DMS 273 (cell line): ENCODE results near the gene FEM1B.
"Not testable (repeated sequence)": the region's sequence is repeated elsewhere in the genome, so short reads cannot be mapped to it uniquely, and the experiment has no call there.

Experiments used
- DNase-seq: peaks from one replicate; lab custom pipeline; 2025; ENCODE audit not compliant: unreplicated experiment; lab: John Stamatoyannopoulos, UW

FEM1B gene

GRCh38 chr15:68277603-68278344 lies at the start of gene FEM1B:
Gene FEM1B (plus strand): TSS chr15:68277745. CDS start chr15:68278418, 673 bp downstream.
- peak; percentile 94 for DNase-seq

DNA sequence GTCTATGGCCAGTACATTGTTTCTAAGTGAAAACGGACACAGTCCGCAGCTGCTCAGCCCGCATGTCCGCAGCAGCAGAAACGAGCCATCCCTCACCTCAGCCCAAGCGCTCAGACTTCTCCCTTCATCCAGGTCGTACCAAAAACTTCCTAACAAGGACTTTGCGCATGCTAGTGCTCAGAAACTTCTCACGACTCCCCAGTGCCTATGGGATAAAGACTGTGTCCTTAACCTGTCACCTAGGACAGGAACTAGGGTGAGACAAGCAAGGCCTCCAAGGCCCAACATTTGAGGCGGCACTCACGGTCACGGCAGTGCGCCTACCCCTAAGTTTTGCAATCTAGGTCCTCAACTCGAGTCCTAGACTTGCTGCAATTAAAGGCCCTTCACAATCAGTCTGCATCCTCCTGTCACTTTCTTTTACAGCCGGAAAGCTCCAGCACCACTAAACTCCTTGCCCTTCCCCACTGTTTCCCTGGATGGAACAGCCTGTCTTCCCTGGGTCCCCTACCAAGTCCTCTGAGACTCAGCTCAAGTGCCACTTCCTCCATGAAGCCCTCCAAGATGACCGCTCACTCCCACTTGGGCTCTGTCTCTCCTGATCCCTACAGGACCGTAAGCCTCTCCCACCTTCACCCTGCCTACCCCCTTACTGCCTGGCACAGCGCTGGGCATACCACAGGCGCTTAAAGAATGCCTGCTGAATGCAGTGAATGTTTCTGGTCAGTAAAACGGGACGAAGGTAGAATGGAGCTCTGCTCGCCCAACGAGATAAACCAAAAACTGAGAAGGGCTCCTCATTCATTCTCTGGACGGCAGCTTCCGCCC lies 49.2 kb upstream of the FEM1B start:
- DNase-seq = peak; percentile 42

DNA sequence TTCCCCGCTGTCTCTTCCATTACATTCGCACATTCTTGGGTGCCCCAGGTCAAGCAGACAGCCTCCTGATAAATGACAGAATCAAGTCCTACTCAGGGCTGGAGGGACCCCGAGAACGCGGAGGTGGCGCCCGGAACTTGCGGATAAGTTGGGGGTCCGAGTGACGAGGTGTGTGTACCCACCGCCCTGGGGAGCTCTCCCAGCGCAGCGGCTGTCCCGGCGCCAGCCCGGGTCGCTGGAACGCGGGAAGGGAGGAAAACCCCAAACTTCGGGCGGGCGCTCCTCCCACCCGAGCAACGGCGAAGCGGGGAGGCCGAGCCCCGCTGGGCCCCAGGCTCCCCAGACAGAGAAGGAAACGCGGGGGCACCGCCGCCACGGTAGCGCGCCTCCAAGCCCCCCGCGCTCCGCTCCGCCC lies 48.6 kb upstream of the FEM1B start:
- no peak for DNase-seq

DNA sequence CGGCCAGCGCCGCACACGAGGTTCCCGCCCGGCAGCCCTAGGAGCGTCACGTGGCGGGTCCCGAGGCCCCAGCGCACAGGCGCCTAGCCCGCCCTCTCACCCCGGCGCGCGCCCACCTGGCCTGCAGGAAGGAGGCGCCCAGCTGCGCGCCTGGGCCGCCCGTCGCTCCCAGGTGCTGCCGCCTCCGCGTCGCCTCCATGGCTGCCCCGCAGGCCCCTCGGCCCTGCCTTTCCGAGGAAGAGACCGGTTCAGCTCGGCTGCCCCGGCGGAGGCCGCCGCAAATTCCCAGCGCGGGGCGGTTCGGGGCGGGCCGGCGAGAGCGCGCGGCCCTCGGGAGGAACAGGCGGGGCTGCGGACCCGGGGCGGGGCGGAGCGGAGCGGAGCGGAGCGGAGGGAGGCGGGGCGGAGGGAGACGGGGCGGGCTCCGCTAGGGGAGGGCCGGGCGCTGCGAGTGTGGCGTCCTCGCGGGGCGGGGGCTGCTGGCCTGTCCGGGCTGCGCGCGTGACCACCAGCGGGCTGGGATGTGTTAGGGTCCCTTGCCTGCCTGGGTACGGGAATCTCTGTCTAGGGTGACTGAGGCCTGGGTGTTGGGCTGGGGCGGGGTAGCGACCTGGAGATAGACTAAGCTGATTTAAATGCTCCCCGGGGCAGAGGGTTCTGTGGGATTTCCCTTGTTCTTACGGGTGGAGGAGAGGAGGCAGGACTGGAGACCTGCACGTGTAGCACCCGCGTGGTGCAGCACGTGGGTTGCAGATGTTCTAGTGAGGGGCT lies 48.0 kb upstream of the FEM1B start, which contains the start of gene CLN6:
Gene CLN6 (minus strand): TSS at position 343 of the 771 bp plus-strand sequence. CDS start 144 bp downstream, at position 199.
- DNase-seq = peak; percentile 90

DNA sequence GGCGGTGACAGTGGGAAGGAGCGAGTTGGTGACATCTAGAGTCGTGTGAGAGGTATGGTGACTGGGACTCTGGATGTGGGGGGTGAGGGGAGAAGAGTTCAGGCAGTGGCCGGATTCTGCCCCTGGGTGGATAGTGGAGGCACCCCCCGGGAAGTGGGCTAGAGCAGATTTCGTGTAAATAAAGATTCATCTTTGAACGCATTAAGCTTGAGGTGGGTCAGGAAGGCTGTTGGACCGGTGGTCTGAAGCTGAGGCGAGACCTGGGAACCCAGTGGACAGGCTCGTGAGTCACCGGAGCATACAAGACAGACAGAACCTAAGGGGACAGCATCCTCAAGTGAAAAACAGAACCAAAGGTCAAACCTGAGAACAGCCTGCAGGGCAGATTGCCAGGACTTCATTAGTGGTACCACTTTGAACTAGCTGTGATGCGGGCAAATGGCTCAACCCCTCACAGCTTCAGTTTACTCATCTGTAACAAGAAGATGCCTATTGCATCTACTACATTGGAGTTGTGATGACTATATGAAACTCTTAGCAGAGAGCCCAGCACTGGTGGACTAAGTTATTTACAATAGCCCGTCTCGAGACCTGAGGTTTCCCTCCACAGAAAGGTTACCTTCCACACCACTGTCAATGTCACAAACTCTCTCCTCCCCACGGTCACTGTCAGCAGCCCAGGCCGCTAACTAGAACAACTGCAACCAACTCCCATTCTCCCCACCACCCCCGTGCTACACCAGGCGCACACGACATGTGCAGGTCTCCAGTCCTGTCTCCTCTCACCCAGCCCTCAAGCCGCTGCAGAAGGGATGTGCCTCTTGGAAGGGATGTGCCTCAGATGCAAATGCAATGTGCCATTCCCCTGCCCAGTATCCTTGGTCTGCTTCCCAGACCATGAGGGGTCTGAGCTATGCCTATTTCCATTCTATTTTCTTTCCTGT lies 47.1 kb upstream of the FEM1B start:
- DNase-seq = peak; percentile 68

- peak; percentile 37 for DNase-seq
Measured at GRCh38 chr15:68231102-68231818, 46.3 kb upstream of the FEM1B start.

- no peak for DNase-seq
Measured at GRCh38 chr15:68232449-68232848, 45.1 kb upstream of the FEM1B start.

- no peak for DNase-seq
Measured at GRCh38 chr15:68232937-68233336, 44.6 kb upstream of the FEM1B start.

- no peak for DNase-seq
Measured at GRCh38 chr15:68234060-68234459, 43.5 kb upstream of the FEM1B start.

- DNase-seq = not testable (repeated sequence)
Measured at GRCh38 chr15:68234520-68234919, 43.0 kb upstream of the FEM1B start.

DNA sequence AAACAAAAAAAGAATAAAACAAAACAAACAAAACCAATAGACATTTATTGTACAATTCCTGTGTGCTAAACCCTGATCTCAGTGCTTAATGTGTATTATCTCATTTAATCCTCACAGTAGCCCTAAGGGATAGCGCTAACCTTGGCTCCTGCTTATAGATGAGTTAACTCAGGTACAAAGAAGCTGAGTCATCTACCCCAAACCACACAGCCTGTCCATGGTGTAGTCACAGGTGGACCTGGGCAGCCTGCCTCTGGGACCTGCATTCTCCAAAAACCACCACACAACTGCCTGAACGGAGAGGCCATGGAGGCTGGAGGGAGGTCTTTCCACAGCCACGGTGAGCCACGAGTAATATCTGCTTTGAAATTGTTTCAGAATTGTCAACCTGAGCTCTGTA lies 42.5 kb upstream of the FEM1B start:
- DNase-seq = no peak

DNA sequence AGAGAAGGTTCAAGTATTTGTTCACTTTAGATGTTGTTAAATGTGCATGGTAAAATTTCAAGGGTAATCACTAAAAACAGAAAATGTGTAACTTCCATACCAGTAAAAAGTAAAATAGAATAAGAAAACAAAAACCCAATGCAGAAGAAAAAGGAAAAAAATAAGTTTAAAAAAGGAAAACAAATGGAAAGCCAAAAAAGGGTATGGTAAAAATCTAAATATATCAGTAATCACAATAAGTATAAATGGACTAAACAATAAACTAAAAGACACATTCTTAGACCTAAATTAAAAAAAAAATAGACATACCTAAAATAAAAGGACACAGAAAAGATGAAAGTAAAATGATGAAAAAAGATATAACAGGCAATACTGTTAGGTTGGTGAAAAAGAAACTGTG lies 38.5 kb upstream of the FEM1B start:
- no peak for DNase-seq

- DNase-seq = no peak
Measured at GRCh38 chr15:68241088-68241935, 36.2 kb upstream of the FEM1B start.

GRCh38 chr15:68244235-68244634 lies 33.3 kb upstream of the FEM1B start:
- DNase-seq = no peak

DNA sequence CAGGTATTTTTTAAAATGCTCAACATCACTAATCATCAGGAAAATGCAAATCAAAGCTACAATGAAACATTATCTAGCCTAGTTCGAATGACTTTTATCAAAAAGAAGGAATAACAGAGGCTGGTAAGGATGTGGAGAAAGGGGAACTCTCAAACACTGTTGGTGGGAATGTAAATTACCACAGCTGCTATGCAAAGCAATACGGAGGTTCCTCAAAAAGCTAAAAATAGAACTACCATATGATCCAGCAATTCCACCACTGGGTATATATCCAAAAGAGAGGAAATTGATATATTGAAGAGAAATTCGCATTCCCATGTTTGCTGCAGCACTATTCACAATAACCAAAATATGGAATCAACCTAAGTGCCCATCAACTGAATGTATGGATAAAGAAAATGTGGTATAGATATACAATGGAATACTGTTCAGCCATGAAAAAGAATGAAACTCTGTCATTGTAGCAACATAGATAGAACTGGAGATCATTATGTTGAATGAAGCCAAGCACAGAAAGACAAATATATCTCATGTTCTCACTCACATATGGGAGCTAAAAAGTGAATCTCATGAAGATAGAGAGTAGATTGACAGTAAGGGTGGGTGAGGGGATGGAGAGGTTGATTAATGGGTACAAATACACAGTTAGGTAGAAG lies 28.4 kb upstream of the FEM1B start:
- DNase-seq = no peak

GRCh38 chr15:68252925-68253534 lies 24.5 kb upstream of the FEM1B start:
- DNase-seq = peak; percentile 84

DNA sequence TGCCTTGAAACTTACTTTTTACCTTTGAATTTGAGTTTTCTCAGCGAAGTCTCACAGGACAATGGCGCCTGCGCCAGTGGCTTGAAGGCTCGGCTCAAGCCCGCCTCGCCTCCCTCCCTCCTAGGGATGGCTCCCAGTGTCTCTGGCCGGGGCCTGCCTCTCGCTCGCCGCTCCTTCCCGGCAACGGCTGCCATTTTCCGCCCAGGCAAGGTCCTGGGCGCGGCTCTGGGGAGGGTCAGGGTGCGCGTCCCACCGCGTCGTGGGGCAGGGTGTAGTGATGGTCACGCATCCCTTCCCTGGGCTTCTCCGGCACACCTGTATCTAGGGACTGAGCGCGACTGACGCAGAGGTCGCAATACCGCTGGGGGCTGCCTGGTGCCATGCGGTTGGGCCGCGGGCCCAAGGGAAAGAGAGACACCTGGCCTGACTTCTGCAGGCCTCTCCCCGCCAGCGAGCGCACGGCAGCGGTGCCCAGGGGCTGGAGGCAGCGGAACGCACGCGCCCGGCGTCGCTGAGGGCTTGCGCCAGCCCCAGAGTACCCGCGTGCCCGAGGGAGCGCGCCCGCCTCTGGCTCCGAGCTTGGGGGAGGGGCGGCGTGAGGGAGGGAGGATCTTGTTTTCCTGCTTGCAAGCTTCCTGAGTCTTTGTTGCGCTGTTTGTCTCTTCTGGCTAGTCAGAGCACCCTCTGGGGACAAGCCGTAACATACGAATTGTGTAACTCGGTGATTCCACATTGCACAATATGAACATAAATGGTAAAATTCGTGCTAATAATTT lies 20.7 kb upstream of the FEM1B start:
- peak; percentile 85 for DNase-seq
